ENCODE data around the gene FYB1.

- TF ChIP-seq REST (IDR thresholded peaks at IDR 0.05; ENCODE audit: insufficient read depth in 1 of 2, low read depth in 2 of 2, low read length in 1 of 2) (no peak), CTCF (IDR thresholded peaks at IDR 0.05) (no peak), TCF7L2 (IDR thresholded peaks at IDR 0.05; ENCODE audit: low read depth, low read length) (no peak)
These were observed 4.9 kb upstream of the FYB1 start for GRCh38 chr5:39224196-39224761.

Data from Panc1 (cell line).